GM12875 (cell line): Measurements from ENCODE around the gene SEMA6C.

Experiments used
- H3K4me3 ChIP-seq: one replicate; pipeline ENCODE4 v1.5.1; 2011; ENCODE audit warnings: low read depth, low read length, control low read depth
- CTCF ChIP-seq: IDR thresholded peaks from 2 replicates; pipeline ENCODE4 v1.5.1; 2011; ENCODE audit warnings: low read depth, mild to moderate bottlenecking, control low read depth, inconsistent platforms, low read length, moderate library complexity, borderline replicate concordance; ENCODE audit not compliant: insufficient read depth

SEMA6C gene

GRCh38 chr1:151166505-151166956, 20.1 kb upstream of the SEMA6C start:
- peak overlapping the region; percentile 84 for H3K4me3 ChIP-seq
- no peak for TF ChIP-seq CTCF

DNA sequence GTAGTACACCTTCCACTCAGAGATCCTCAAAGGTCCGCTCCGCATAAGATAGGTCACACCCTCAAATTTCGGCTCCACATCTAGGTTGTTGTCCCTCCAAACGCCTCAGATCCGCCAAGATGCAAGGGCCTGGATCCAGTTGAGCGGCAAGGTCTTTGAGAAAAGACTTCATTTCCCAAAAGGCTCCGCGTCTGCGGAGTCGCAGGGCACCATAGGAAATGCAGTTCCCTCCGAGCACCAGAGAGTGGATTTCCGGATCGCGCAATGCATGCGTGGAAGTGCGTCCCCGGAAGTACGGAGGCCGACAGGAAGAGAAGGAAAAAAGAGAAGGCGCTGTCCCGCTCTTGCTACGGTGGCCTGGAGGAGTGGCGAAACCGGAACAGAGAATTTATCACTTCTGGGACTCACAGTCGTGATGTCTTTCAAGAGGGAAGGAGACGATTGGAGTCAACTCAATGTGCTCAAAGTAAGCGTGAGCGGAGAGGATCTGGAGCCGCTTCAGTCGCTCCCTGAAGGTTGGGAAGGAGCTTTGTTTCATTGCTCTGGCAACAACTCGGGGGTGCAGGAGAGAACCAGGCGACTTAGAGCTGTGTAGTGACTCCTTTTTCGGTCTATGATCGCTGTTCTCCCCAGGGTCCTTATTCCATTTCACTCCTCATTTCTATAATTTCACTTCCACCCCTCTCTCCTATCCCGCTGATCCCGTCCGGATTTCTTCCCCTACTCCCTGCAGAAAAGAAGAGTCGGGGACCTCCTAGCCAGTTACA, 19.5 kb upstream of the SEMA6C start, which contains the start of the genes LYSMD1 and SCNM1:
Gene LYSMD1, minus strand, starts transcription at position 165 of the 767 bp plus-strand sequence. CDS start 644 bp downstream, outside the sequence.
Gene SCNM1, plus strand, starts transcription at position 407 of the 767 bp plus-strand sequence. Its CDS starts 9 bp downstream, at position 416.
- no peak for TF ChIP-seq CTCF
- peak within 1 kb of the TSS; percentile 84 for H3K4me3 ChIP-seq

DNA sequence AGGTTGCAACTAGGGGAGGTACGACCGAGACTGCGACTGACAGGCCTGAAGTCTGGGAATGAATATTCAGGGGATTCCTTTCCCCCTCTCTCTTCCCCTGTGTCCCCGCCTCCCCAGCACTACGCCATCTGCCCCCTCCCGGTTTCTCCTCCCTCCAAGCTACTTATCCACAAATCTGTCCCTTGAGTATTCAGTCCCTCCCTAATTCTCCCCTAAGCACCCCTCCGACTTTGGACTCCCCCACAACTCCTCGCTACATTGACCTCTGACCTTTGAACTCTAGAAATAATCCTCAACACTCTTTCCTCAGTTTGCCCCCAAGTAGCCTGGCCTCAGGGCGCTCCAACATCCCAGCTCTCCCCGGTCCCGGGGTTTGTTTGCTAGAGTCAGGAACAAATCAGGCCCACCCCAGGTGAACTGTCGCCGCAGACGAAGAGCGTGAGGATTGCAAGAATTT, 18.9 kb upstream of the SEMA6C start:
- peak overlapping the region; percentile 51 for H3K4me3 ChIP-seq
- no peak for TF ChIP-seq CTCF

- TF ChIP-seq CTCF, result no peak
- H3K4me3 ChIP-seq, result peak overlapping the region; percentile 51
These were observed 18.4 kb upstream of the SEMA6C start for GRCh38 chr1:151164732-151165280.

DNA sequence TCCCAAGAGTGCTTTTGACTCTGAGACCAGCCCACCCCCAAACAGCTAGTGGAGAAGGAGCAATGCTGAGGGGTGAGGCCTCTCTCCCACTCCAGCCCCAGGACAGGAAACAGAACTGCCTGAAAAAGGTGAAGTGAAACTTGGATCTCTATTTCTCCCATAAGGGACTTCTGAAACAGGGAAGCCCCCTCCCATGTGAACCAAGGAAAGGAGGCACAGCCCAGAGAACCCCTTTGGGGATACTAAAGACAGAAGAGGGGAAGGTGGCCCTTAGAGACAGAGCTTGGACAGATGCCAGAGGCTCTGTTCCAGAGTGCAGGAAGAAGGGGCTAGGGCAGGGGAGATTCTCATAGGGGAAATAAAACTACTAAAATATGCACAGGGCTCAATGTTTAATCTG, 12.9 kb upstream of the SEMA6C start:
- TF ChIP-seq CTCF, result no peak
- H3K4me3 ChIP-seq, result no peak overlapping the region

DNA sequence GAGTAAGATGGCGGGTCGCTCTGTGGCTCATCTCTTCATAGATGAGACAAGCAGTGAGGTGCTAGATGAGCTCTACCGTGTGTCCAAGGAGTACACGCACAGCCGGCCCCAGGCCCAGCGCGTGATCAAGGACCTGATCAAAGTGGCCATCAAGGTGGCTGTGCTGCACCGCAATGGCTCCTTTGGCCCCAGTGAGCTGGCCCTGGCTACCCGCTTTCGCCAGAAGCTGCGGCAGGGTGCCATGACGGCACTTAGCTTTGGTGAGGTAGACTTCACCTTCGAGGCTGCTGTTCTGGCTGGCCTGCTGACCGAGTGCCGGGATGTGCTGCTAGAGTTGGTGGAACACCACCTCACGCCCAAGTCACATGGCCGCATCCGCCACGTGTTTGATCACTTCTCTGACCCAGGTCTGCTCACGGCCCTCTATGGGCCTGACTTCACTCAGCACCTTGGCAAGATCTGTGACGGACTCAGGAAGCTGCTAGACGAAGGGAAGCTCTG, 12.4 kb upstream of the SEMA6C start:
- no peak for TF ChIP-seq CTCF
- no peak overlapping the region for H3K4me3 ChIP-seq

DNA sequence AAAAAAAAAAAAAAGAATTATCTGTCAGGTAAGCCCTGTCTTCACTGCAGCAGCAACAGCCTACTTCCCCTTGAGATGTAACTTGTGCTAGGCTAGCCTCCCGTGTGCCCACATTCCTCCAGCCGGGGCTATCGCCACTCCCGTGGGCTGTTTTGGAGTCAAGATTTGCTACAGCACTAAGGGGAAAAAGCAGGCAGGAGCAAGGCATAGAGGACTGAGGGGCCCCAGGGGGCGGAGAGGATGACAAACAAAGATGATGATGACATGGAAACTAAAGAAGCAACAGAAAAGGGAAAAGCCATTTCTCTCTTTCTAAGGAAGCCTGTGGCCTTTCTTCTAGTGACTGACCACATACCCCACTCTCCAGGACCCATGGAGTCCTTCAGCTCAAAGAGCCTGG, 11.9 kb upstream of the SEMA6C start:
- TF ChIP-seq CTCF, result no peak
- no peak overlapping the region for H3K4me3 ChIP-seq
